ENCODE results near the gene AFDN.

The AFDN gene

GRCh38 chr6:167841981-167842380, 15.3 kb downstream of the AFDN start:
- no peak for DNase-seq (ENCODE audit: low read depth in 2 of 2)

- no peak for DNase-seq (ENCODE audit: low read depth in 2 of 2)
These were observed 15.7 kb downstream of the AFDN start for GRCh38 chr6:167842457-167842856.

GRCh38 chr6:167843023-167843422, 16.3 kb downstream of the AFDN start:
- DNase-seq (ENCODE audit: low read depth in 2 of 2) = no peak

- no peak for DNase-seq (ENCODE audit: low read depth in 2 of 2)
These were observed 19.1 kb downstream of the AFDN start for GRCh38 chr6:167845856-167846255.

GRCh38 chr6:167846997-167847606, 20.4 kb downstream of the AFDN start:
- no peak for DNase-seq (ENCODE audit: low read depth in 2 of 2)

- no peak for DNase-seq (ENCODE audit: low read depth in 2 of 2)
These were observed 21.2 kb downstream of the AFDN start for GRCh38 chr6:167847936-167848335.

- no peak for DNase-seq (ENCODE audit: low read depth in 2 of 2)
These were observed 22.1 kb downstream of the AFDN start for GRCh38 chr6:167848783-167849182.

- no peak for DNase-seq (ENCODE audit: low read depth in 2 of 2)
These were observed 23.2 kb downstream of the AFDN start for GRCh38 chr6:167849846-167850459.

GRCh38 chr6:167850782-167851181, 24.1 kb downstream of the AFDN start:
- DNase-seq (ENCODE audit: low read depth in 2 of 2) = no peak

GRCh38 chr6:167851370-167851952, 24.8 kb downstream of the AFDN start:
- DNase-seq (ENCODE audit: low read depth in 2 of 2) = no peak

GRCh38 chr6:167855825-167856425, 29.2 kb downstream of the AFDN start:
- no peak for DNase-seq (ENCODE audit: low read depth in 2 of 2)

- DNase-seq (ENCODE audit: low read depth in 2 of 2) = no peak
These were observed 29.8 kb downstream of the AFDN start for GRCh38 chr6:167856474-167856873.

- DNase-seq (ENCODE audit: low read depth in 2 of 2) = no peak
These were observed 30.4 kb downstream of the AFDN start for GRCh38 chr6:167856999-167857660.

- DNase-seq (ENCODE audit: low read depth in 2 of 2) = no peak
These were observed 31.4 kb downstream of the AFDN start for GRCh38 chr6:167858086-167858591.

GRCh38 chr6:167858842-167859664, 32.3 kb downstream of the AFDN start:
- DNase-seq (ENCODE audit: low read depth in 2 of 2) = no peak

- no peak for DNase-seq (ENCODE audit: low read depth in 2 of 2)
These were observed 34.0 kb downstream of the AFDN start for GRCh38 chr6:167860550-167861226.

- no peak for DNase-seq (ENCODE audit: low read depth in 2 of 2)
These were observed 34.7 kb downstream of the AFDN start for GRCh38 chr6:167861424-167861823.

- DNase-seq (ENCODE audit: low read depth in 2 of 2) = no peak
These were observed 37.2 kb downstream of the AFDN start for GRCh38 chr6:167863897-167864296.

GRCh38 chr6:167866642-167867041, 39.9 kb downstream of the AFDN start:
- DNase-seq (ENCODE audit: low read depth in 2 of 2) = no peak

GRCh38 chr6:167870321-167870720, 43.6 kb downstream of the AFDN start:
- no peak for DNase-seq (ENCODE audit: low read depth in 2 of 2)
